Fibroblast of mammary gland (primary cell): ENCODE data around the gene RGCC.

Source experiments
- DNase-seq: peaks from one replicate; pipeline ENCODE4 v3.0.0-alpha.2; 2010; ENCODE audit warnings: low read depth
- H3K4me3 ChIP-seq: 2 replicates; pipeline ENCODE4 v1.5.1; 2011; ENCODE audit warnings: low read depth, mild to moderate bottlenecking, low read length, moderate library complexity; ENCODE audit not compliant: control insufficient read depth
- TF ChIP-seq, protein P1 (sequence below): conservative IDR thresholded peaks from 2 replicates; pipeline ENCODE4 v1.5.1; 2011; ENCODE audit warnings: low read depth, low read length, inconsistent platforms; ENCODE audit not compliant: control insufficient read depth, insufficient read depth

The RGCC gene

DNA sequence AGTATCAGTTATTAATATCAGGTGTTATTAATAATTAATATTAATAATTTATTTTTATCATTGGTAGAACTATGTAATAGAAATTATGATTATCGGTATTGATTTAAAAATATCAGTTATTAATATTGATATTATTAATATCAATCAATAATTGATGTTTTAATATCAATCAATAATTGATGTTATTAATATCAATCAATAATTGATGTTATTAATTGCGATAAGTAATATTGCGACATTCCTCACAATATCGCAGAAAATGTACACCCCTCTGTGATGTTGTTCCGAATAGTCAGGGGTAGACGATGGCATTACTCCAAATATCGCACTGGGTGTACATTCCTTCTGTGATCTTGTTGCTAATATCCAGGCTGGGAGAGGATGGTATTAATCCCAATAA, 3.7 kb upstream of the RGCC start:
- TF ChIP-seq, protein P1, sequence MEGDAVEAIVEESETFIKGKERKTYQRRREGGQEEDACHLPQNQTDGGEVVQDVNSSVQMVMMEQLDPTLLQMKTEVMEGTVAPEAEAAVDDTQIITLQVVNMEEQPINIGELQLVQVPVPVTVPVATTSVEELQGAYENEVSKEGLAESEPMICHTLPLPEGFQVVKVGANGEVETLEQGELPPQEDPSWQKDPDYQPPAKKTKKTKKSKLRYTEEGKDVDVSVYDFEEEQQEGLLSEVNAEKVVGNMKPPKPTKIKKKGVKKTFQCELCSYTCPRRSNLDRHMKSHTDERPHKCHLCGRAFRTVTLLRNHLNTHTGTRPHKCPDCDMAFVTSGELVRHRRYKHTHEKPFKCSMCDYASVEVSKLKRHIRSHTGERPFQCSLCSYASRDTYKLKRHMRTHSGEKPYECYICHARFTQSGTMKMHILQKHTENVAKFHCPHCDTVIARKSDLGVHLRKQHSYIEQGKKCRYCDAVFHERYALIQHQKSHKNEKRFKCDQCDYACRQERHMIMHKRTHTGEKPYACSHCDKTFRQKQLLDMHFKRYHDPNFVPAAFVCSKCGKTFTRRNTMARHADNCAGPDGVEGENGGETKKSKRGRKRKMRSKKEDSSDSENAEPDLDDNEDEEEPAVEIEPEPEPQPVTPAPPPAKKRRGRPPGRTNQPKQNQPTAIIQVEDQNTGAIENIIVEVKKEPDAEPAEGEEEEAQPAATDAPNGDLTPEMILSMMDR, result no peak
- DNase-seq, result no peak
- no peak overlapping the region for H3K4me3 ChIP-seq

DNA sequence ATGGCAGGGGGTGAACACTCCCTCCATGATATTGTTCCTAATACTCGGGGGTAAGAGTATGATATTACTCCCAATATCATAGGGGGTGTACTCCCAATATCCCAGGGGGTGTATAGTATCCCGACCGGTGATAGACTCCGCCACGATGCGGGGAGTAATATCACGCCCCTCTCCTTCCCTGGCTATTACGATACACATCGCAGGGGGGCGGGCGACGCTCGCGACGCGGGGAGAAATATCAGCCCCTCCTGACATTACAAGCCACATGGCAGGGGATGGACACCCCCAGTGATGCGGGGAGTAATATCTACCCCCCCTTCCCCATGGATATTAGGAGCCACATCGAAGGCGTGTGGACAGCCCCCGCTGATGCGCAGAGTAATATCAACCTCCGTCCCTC, 3.2 kb upstream of the RGCC start:
- DNase-seq, result no peak
- no peak overlapping the region for H3K4me3 ChIP-seq
- TF ChIP-seq, protein P1, result no peak

DNA sequence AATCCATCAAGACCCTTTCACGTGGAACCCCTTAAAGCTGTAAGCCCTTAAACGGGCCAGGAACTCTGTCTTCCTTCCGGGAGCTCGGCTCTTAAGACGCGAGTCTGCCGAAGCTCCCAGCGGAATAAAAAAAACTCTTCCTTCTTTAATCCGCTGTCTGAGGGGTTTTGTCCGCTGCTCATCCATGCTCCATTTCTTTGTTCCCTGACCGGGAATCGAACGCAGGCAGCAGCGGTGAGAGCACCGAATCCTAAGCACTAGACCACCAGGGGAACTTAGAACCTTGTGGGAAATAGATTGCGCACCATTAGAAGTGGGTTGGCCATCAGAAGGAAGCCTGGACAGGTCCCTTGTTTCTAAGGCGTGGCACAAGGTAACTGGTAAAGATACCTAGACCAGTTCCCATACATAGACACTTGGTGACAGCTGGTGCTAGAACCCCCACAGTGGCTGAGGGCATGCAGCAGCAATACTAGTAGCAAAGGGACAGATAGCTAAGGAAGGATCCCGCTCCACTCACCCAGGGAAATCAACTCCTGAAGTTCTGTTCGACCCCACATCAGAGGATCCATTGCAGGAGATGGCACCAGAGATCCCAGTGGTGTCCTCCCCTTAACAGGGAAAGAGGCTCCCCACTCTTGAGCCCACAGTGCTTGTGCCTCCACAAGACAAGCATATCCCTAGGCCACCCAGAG, 1.5 kb upstream of the RGCC start:
- no peak overlapping the region for H3K4me3 ChIP-seq
- TF ChIP-seq, protein P1, result no peak
- no peak for DNase-seq

DNA sequence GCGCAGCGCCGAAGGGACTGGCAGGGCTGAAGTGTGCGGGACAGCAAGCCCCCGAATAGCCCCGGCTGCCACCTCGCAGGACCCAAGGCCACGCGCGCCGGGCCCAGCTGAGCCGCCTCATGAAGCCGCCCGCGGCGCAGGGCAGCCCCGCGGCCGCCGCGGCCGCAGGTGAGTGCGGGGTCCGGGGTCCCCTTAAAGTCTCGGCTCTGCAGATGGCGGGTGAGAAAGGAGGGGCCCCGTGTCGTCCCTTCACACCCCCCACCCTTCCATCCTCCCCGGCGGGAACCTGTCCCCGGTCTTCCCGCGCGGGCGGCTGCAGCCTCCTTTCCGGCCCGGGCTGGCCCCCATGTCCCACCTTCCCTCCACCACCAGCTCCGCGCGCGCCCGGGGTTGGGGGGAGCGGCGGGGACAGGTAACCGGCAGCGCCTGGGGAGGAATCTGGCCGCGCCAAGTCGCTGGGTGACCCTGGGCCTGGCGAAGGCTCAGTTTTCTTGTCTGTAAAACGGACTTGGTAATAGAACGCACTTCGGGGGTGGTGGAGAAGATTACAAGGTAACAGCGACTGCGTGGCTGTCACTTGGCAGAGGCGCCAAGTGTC, 338 bp downstream of the RGCC start:
- peak overlapping the region; percentile 53 for H3K4me3 ChIP-seq
- TF ChIP-seq, protein P1, result no peak
- DNase-seq, result no peak

DNA sequence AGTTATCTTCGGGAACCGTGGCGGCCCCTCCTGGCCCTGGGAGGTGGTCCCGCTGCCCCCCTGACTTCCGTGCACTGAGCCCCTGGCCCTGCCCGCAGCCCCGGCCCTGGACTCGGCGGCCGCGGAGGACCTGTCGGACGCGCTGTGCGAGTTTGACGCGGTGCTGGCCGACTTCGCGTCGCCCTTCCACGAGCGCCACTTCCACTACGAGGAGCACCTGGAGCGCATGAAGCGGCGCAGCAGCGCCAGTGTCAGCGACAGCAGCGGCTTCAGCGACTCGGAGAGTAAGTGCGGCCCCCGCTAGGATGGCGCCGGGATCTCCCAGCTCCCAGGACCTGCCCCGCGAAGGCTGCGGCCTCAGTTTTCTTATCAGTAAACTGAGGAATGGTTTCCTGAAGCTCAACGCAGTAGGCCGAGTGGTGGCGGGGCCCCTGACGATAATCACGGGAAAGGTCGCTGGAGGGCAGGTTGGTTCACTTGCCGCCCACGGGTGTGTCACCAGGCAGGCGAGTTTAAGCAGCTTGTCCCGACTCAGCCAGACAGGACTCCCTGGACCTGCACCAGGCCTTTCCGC, 924 bp downstream of the RGCC start:
- no peak for DNase-seq
- TF ChIP-seq, protein P1, result no peak
- peak overlapping the region; percentile 53 for H3K4me3 ChIP-seq

DNA sequence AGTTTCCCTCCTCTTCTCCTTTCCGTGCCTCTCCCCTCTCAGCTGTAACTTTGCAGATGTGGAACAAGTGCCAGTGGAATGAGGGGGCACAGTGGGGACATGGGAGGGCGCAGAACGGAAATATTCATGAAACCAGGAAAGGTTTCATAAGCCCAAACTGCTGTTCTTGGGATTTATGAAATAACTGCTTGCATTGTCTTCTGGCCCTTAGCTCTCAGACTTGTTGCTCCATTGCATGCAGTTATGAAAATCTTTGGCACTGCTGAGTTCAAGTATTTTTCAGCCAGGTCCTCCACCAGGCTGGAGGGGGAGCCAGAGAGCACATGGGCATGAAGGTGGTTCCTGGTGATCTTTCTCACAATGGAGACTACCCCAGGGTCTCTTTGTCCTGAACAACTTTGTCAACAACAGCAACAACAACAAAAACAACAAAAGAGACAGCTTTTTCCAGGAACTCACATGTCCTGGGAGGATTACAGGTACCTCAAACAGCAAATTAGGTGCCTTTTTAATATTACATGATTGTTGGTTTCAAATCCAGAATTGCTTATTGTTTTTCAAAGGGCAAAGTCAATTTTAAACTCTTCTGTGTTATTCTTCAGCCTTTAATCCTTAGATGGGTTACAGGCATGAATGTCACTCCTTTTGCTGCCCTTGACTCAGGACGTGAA, 1.5 kb downstream of the RGCC start:
- peak; percentile 63 for DNase-seq
- peak overlapping the region; percentile 53 for H3K4me3 ChIP-seq
- TF ChIP-seq, protein P1, result peak; percentile 86
